Dedifferentiated amniotic fluid mesenchymal stem cell (primary cell): ENCODE results near the gene CLEC2D.
"Not testable (repeated sequence)": the region's sequence is repeated elsewhere in the genome, so short reads cannot be mapped to it uniquely, and the experiment has no call there.

Source experiments
- DNase-seq: peaks from one replicate; pipeline ENCODE4 v3.0.0-alpha.2; 2016; ENCODE audit errors: extremely low spot score

Gene CLEC2D

DNA sequence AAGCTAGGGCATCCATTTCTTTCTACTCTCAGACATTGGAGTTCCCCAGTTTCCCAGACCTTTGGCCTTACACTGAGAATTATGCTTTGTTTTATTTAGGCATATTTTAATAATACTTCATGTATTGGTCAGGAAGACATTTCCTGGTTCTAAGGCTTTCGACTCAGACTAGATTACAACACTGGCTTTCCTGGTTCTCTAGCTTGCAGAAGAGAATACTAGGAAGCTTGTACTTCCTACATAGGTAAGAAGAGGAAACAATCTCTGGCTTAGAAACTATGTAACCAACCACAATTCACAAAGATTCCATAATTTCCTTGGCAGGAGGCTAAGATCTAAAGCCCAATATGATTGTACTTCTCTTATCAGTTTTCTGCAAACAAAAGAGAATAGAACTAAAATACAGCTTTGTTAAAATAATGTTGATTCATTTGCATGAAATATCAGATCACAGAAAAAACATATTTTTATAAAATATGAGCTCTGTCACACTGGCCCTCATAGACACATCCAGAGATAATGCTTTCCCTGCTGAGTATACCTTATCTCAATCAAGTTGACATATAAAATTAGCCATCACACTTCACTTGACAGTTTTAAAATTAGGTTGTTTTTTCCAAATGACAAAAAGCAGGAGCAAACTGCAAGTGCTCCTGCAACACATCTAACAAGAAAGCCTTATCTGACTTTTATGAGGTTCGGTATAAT is 30.5 kb downstream of the CLEC2D start:
- no peak for DNase-seq

- DNase-seq: no peak
These were observed 31.1 kb downstream of the CLEC2D start for GRCh38 chr12:9700606-9700956.

- DNase-seq: no peak
These were observed 32.1 kb downstream of the CLEC2D start for GRCh38 chr12:9701380-9702154.

DNA sequence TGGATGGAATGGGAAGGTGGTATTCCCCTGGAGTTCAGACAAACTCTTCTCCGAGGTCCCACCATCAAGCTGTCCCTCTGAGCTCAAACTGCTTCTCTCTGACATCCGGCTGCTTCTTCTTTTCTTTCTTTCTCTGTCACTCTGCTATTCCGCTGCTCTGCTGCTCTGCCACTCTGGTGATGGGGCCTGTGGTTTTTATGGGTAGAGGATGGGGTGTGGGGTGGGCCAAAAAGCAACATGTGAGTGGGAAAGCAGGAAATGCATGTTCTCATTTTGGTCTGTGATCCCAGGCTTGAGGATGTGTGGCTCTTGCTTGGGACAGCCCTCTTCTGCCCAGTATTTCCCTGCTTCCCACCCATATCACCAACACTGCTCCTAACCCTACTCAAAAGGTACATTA is 32.7 kb downstream of the CLEC2D start:
- no peak for DNase-seq

- not testable (repeated sequence) for DNase-seq
These were observed 35.0 kb downstream of the CLEC2D start for GRCh38 chr12:9704561-9704960.

- DNase-seq: no peak
These were observed 36.7 kb downstream of the CLEC2D start for GRCh38 chr12:9706086-9706685.

DNA sequence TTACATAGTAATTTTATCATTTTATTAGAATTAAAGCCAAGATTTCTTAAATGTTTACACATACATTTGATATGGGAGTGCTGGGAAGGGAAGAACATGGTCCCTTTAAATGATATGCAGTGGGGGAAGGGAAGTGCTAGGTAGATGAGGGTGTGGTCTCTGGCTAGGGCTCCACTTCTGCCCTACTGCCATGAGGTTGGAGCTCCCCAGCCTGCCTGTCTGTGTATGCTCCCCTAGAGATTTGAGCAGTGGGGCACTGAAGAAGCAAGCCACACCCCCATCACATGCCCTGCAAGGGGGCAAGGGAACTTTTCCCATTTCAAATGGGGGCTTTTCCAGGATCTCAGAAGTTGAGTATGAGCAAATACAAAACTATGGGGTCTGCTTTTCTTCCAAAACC is 37.8 kb downstream of the CLEC2D start:
- no peak for DNase-seq

DNA sequence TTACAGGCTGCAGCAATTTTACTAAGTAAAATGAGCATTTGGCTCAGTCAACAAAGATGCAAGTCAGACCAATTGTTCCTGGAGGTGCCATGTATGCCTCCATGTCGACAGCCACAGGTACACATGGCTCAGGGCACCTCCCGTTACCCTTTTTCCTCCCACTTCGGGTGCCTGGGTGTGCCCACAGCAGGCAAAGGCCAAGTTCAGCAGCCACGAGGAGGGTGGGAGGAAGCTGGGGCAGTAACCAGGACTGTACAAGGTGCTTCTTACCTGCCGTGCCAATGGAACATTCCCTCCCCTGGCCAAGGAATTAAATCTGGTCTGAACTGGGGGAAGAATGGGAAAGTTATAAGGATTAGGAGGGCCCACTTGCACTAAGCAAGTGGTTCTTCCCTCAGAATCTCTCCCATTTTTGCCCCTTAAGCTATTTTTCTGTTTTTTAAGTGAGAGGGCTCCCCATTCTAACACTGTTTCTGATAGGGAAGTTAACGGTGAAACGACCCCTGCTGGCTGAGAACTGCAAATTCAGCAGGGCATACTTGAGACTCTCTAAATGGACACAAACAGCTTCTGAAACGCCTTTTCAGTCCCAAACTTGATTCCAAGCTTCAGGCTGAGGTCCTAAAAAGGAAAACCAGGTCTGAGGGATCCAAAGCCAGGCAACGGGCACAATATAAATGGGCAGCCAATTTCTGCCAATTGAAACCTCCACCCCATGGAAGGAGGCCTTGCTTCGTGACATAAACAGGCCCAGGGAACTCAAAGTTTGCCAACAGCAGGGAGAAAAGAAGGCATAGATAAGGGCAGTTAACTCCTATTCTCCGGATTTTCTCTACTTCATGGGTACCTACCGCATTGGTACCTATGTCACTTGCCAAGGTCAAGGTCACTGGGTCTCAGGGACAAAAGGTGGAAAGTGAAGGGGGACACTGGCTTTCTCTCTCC is 38.6 kb downstream of the CLEC2D start:
- peak; percentile 66 for DNase-seq

DNA sequence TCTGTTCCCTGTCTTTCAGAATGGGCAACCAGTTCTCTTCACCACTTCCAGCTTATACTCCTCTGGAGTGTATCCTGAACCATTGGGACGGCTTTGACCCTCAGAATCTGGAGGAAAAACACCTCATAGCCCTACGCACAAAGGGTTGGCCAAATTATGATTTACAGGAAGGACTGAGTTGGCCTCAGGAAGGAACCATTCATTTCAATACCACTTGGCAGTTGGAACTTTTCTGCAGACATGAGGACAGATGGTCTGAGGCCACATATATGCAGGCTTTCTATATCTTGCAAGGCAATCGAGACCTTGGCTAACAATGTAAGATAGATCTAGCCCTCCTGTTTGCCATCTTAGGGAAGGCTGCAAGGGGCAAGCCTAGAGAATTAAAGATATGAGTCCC is 39.3 kb downstream of the CLEC2D start:
- no peak for DNase-seq

- DNase-seq: no peak
These were observed 41.3 kb downstream of the CLEC2D start for GRCh38 chr12:9710584-9711375.

- no peak for DNase-seq
These were observed 42.2 kb downstream of the CLEC2D start for GRCh38 chr12:9711664-9712063.

DNA sequence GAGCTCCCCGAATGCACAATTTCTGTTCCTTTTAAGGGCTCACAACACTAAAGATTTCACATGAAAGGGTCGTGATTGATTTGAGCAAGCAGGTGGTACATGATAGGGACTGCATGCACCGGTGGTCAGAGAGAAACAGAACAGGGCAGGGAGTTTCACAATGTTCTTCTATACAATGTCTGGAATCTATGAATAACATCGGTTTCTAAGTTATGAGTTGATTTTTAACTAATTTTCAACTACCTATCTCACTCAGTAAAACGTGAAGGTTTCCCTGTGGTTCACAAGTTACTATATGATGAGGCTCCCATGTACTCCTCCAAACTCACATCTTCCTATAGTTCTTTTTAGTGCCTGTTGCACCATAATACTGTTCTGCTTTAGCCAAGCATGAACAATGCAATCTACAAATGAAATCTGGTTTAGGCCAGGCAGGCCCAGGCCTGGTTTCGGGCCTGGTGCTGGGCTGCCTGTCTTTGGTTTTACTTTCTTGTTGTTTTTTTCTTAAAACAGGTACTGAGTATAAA is 43.6 kb downstream of the CLEC2D start:
- DNase-seq: not testable (repeated sequence)

GRCh38 chr12:9717070-9717925 is 47.8 kb downstream of the CLEC2D start:
- DNase-seq: no peak

DNA sequence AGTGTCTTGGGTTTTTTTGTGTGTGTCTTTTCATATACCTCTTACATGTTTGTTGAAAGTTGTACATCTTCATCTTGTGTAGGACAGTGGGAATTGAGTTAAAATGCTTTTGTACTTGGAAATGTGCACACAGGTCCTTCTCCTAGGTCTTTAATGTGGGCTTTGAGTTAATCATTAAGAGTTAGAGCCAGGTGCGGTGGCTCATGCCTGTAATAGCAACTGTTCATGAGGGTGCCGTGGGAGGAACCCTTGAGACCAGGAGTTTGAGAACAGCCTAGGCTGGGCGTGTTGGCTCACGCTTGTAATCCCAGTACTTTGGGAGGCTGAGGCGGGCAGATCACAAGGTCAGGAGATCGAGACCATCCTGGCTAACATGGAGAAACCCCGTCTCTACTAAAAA is 49.5 kb downstream of the CLEC2D start:
- no peak for DNase-seq

DNA sequence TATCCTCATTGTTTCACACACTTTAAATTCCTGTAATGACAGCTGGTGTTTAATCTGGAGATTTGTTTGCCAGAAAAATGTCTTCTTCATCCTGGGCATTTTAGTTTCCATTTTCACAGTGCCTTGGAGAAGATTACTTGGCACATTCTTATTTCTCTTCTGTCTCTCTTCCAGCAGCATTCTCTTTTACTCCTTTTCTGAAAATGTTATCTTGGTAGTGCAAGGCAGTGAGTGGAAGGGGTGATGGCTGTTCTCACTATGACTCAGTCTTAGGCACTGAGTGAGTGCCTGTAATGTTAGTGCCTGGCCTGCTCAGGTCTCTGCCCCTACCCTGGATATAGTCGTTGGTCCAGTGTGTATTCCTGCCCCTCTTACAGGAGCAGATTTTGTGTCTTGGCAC is 50.3 kb downstream of the CLEC2D start:
- DNase-seq: no peak

GRCh38 chr12:9721394-9722092 is 52.0 kb downstream of the CLEC2D start:
- no peak for DNase-seq

DNA sequence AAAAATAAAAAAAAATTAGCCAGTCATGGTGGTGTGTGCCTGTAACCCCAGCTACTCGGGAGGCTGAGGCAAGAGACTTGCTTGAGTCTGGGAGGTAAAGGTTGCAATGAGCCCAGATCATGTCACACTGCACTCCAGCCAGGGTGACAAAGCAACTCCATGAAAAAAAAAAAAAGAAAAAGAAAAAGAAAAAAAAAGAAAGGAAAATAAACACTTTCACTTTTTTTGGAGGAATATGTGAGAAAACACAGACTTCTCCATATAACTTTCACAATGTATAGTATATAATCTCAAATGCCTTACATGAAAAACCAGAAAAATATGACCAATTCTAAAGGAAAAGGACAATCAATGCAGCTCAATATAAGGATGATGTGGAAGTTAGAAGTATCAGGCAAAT is 54.5 kb downstream of the CLEC2D start:
- DNase-seq: no peak

GRCh38 chr12:9725213-9725870 is 55.8 kb downstream of the CLEC2D start:
- no peak for DNase-seq

DNA sequence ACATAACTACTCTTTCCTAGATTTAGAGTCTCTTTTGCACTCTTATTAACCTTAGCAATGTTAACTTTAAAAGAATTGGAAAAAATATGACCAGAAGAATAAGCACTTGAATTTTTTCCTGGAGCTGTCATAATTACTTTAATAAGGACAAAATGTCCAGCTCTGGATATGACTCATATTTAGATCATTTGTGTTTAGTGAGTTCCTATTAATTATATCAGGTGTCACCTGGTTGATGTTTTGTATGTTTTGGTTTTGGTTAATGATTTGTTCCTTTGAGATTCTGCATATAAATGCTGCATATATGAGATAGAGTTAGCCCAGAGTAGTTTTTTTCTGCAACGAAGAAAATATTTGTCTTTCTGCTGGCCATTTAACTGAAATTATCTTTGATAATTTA is 58.3 kb downstream of the CLEC2D start:
- DNase-seq: no peak
